GM08714 (cell line): ENCODE measurements around the gene MAP1LC3A.

ENCODE experiments used
- H3K4me3 ChIP-seq: fragments of 200-500 bp; sonication (Bioruptor generic); 2 replicates; pipeline ENCODE4 v1.5.1; 2014; ENCODE audit warnings: mild to moderate bottlenecking, low read length, inconsistent platforms
- ZNF274 ChIP-seq: IDR thresholded peaks from 2 replicates; pipeline ENCODE4 v1.6.1; 2012; ENCODE audit warnings: mild to moderate bottlenecking, low read depth, low read length

Gene MAP1LC3A

DNA sequence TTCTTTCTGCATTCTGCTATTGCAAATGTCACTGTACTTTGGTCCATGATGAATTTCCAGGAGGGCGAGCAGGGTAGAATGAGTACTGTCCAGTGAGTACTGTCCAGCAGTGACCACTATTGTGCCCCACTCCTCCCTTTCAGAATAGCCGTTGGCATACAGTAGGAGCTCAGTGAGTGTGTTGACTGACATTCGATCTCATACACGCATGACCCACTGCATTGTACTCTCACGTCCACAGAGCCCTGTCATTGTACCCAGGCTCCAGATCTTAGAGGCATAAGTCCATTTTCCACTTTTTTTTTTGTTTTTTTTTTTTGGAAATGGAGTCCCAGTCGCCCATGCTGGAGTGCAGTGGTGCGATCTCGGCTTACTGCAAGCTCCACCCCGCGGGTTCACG lies 34.1 kb upstream of the MAP1LC3A start:
- no peak overlapping the region for H3K4me3 ChIP-seq
- no peak for TF ChIP-seq ZNF274

DNA sequence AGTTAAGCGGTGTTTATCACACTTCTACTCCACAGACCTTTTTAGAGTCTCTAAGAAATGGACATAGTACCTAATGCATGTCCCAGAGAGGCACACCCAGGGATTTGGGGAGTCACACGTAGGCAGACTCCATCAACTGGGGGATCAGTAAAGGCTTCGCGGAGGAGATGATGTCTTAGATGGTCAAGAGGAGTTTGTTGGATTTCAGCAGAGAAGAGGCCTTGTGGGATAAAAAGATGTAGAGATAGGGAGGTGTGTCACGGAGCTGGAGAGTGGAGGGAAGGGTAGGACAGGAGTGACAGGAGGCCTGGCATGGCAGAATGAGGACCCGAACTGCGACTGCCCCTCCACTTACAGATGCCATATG lies 33.2 kb upstream of the MAP1LC3A start:
- no peak overlapping the region for H3K4me3 ChIP-seq
- no peak for TF ChIP-seq ZNF274

DNA sequence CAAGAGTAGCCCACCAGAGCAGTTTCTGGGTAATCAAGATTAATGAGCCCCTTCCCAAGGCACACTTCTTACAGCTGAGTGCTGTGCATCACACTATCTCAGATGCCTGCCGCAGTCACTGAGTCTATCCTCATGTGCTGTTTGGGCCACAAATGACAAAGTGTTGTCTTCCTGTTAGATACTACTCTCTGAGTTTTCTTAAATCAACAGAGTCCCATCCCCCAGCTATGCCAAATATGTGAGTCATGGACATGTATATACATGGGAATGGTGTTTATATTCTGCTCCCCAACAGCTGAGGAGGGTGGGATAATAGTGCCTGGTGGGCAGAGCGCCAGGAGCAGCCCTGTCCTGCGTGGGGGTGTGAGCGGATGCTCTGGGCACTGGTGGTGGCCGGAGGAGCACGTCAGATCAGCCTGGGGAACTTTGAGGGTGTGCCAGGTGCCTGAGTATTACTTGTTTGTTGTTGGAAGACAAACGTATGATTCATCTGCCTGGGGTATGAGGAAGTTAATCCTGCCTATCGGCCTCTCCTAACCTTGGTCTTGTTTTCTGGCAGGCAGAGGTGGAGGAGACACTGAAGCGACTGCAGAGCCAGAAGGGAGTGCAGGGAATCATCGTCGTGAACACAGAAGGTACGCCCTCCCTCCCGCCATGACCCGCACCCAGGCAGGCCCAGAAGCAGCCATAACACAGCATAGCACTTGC lies 32.7 kb upstream of the MAP1LC3A start:
- no peak overlapping the region for H3K4me3 ChIP-seq
- no peak for TF ChIP-seq ZNF274

DNA sequence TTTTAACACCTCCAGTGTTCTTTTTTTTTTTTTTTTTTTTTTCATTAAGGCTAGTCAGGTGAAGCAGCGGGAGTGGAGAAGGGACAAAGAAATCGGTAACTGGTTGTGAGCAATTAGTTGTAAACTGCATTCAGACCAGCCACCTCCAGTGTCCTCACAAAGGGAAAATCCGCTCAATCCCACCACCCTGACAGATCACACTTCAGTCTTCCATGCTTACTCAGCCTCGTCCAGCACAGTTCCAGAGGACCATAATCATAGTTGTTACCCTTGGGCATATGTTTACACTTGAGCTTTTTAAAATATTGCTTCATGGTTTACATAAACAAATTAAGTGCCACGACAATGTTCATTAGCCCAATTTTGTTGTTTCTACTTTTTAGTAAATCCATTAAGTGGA lies 32.1 kb upstream of the MAP1LC3A start:
- TF ChIP-seq ZNF274 = no peak
- H3K4me3 ChIP-seq = no peak overlapping the region

DNA sequence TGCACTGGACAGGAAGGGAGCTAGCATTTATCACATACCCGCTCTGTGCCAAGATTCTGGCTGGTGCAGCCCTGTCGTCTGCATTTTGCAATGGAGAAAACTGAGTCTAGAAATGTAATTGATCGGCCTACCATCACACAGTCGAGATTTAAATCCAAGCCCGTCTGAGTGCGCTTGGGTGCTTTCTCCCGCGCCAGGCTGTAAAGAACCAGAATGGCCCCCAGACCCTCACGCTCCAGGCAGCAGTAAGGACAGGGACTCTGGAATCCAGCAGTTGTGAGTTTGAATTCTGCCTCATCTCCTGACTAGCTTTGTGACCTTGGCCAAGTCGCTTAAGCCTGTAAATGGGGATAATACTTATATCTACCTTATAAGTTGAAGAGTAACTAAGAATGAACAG lies 31.5 kb upstream of the MAP1LC3A start:
- no peak overlapping the region for H3K4me3 ChIP-seq
- no peak for TF ChIP-seq ZNF274

DNA sequence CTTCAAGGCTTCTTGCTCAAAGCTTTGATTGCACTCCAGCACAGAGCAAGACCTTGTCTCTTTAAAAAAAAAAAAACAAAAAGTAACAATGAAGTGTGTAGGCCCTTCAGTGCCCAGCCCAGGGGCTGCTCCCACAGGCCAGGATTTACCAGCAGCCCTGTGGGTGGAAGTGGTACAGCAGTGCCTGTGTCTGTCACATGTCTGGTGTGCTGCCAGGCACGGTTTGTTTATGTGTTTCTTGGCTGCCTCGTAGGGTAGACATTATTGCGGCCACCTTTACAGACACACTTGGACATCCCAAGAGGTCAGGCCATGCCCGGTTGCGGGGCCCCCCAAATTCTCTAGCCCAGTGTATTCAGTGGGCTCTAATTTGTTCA lies 29.6 kb upstream of the MAP1LC3A start:
- no peak overlapping the region for H3K4me3 ChIP-seq
- TF ChIP-seq ZNF274 = no peak

DNA sequence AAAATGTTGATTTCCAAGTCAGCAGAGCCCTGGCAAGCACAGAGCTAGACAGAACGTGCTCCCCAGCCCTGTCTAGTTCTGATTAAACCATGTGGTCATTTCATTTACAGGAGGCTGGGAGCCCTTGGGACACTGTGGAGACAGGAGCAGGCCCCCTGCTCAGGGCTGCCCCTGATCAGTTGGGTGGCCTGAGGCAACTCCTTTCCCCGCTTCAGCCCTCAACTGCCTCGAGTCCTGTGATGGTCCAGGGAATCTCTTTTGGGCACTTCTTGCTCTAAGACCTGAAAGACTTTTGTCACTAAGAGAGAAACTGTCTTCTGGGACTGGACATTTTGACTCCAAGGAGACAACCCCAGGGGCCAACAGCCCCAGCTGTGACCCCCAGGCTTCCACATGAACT lies 28.8 kb upstream of the MAP1LC3A start:
- no peak for TF ChIP-seq ZNF274

DNA sequence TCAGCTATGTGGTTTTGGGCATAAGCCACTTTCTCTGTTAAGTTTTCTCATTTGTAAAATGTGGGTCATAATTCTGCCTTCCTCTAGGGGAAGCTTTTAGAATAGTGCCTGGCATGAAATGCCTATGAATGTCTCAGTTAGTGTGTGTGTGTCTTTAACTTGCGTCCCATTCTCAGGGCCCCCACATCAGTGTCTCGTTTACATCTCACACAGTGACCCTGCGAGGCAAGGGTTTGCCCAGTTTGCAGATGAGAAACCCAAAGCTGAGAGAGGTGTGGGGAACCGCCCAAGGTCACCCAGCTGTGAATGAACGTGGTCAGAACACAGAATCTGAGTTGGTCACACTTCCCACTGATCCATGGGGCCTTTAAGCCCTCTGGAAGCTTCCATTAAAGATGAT lies 28.2 kb upstream of the MAP1LC3A start:
- TF ChIP-seq ZNF274 = no peak

More for the DNA sequence above, 28.8 kb upstream of the MAP1LC3A start:
- H3K4me3 ChIP-seq = no peak overlapping the region

DNA sequence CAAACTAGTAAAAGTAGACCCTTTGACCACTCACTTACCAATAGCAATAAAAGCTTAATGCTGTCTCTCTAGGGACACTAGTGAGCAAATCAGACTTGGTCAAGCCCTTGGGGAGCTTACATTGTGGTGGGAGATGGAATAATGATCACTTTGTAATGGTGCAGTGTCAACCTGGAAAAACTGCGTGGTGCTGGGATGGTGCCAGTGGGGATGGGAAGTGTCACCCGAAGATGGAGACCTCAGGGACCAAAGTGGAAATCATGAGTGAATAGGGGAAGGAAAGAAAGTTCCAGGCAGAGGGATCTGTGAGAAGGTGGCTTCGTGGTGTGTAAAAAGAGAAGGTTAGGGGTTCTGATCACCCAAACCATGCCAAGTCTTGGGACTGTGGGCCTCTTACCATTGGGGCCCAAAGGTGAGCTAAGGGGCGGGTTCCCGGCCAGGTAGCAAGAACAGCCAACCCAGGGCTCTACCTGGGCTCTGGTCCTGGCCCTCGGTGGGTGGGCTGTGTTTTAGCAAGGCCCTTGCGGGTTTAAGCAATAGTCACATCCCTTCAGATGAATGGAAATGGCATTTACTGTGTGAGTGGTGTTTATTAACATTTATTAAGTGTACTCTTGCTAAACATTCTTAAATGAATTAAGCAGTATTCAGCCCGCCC lies 26.8 kb upstream of the MAP1LC3A start:
- TF ChIP-seq ZNF274 = no peak
- H3K4me3 ChIP-seq = no peak overlapping the region

More for the DNA sequence above, 28.2 kb upstream of the MAP1LC3A start:
- H3K4me3 ChIP-seq = no peak overlapping the region

DNA sequence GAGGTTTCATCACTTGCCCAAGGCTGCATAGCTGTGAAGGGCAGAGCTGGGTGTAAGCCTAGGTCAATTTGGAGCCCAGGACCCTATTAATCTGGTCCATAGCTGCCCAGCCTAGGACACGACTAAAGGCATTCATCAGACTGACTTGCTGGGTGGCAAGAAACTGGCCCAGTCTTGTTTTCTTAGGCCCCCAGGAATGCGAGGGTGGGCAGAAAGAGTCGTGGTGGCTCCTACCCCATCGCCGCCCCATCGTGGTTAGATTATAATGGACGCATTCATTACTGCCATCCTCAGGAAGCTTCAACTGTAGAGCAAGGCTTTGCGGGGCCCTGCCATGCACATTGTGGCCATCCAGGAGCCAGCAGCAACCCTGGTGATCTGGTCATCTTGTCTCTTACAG lies 26.2 kb upstream of the MAP1LC3A start:
- H3K4me3 ChIP-seq = no peak overlapping the region
- TF ChIP-seq ZNF274 = no peak

DNA sequence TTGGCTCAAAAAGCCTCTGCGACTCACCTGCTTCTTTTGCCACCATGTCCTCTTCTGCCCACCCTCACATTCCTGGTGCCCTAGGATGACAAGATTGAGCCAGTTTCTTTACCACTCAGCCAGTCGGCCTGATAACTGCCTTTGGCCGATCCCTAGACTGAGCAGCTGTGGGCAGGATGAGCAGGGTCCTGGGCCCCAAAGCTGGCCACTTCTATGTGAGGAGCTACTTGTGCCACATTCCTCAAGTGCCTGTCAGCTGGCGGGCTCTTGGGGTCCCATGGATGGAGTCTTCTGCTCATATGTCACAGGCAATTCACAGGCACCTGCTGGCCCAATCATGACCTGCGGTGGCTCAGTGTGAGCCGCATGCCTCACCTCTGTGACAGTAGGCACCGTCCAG lies 25.8 kb upstream of the MAP1LC3A start:
- no peak overlapping the region for H3K4me3 ChIP-seq
- no peak for TF ChIP-seq ZNF274

DNA sequence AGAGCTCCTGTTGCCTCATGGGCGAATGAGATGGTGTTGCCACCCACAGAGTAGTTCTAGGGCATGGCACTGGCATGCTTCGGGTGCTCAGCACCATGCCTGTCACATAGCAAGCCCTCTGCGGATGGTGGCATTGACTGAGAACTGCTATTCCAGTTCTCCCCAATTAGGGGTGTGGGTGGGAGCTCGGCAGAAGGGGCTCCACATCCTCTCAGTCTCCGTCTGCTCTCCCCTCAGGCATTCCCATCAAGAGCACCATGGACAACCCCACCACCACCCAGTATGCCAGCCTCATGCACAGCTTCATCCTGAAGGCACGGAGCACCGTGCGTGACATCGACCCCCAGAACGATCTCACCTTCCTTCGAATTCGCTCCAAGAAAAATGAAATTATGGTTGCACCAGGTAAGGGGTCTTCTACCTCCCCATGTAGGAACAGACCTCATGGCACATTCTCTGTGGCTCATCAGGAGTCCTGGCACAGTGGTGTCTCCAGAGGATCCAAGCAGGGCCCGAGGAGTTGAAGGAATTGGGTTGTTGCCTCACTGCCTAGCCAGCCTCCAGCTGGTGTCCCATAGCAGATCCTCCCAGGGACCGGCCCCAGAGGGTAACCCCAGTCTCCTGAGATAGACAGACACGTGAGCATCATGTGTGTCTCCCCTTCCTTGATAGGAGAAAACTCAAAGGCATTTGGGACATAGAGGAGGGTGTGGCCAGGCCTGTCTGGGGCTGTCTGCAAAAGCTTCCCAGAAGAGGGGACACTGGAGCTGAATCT lies 23.9 kb upstream of the MAP1LC3A start:
- H3K4me3 ChIP-seq = no peak overlapping the region
- TF ChIP-seq ZNF274 = no peak

DNA sequence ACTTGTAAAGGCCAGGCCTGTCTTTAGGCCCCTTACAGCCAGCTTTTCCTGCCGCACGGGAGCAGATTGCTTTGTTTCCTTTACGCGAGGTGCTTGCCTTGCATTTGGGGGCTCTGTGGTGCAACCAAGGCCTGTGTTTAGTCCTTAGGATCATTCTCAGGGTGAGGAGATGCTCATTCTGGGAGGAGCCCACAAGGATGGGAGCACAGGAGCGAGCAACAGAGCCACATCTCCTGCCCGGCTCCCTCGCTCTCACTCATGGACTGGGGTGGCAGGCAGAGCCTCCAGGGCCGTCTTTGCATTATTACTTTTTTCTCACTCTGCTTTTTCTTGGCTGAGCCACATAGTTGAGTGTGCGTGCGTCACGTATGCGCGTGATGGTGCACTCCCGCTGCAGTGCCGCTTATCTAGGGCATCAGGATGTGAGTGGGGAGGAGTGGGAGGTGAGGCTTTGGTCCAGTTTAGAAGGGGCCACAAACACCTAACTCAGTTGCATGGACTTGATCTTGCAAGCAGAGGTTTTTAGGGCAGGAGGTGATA lies 23.1 kb upstream of the MAP1LC3A start:
- no peak overlapping the region for H3K4me3 ChIP-seq
- TF ChIP-seq ZNF274 = no peak

DNA sequence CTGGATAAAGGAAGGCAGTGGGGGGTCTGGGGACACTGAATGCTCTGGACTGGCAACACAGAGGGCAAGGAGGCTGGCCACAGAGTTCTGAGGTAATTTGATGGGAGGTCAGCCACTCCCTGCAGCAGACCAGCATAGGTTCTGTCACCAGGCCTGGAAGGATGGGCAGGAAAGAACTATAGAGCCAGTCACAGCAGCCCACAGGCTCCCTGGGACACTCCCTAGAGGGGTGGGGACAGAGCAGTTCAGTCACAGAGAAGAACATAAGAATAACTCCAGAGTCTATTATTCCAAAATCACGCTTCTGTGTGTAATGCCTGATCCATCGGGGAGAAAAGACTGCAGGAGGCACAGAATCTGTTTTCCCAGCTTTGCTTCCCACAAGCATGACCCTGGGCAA lies 22.7 kb upstream of the MAP1LC3A start:
- TF ChIP-seq ZNF274 = no peak
- H3K4me3 ChIP-seq = no peak overlapping the region
